DND-41 (cell line): ENCODE data around the gene RUNX1.

Experiments
- ATAC-seq: fragments of 200-7000 bp; cut with Tn5 transposase; 3 replicates; pipeline ENCODE4 v1.9.1; 2021; ENCODE audit warnings: low read depth; ENCODE audit not compliant: insufficient read depth
- DNase-seq: peaks from one replicate; pipeline ENCODE4 v3.0.0-alpha.2; 2020
- H2AFZ ChIP-seq: 2 replicates; pipeline ENCODE4 v1.6.0; 2012; ENCODE audit warnings: low read depth, low read length
- H3K27ac ChIP-seq: 2 replicates; pipeline ENCODE4 v1.5.1; 2012; ENCODE audit warnings: low read length, inconsistent platforms
- H3K27me3 ChIP-seq: fragments of 200-600 bp; sonication (generic); 2 replicates; pipeline ENCODE4 v1.6.0; 2012; ENCODE audit warnings: low read length, mild to moderate bottlenecking, inconsistent platforms; ENCODE audit not compliant: insufficient read depth, poor library complexity
- H3K36me3 ChIP-seq: 2 replicates; pipeline ENCODE4 v1.5.1; 2012; ENCODE audit warnings: low read length, inconsistent platforms; ENCODE audit not compliant: insufficient read depth
- H3K4me1 ChIP-seq: 2 replicates; pipeline ENCODE4 v1.5.1; 2012; ENCODE audit warnings: mild to moderate bottlenecking, low read length; ENCODE audit not compliant: insufficient read depth
- H3K4me2 ChIP-seq: 2 replicates; pipeline ENCODE4 v1.6.0; 2012; ENCODE audit warnings: mild to moderate bottlenecking, moderate library complexity, low read length, inconsistent platforms; ENCODE audit not compliant: insufficient read depth
- H3K4me3 ChIP-seq, 2 experiments: fragments of 200-600 bp in 1 of 2; shearing (Covaris generic) in 1 of 2; 2 replicates each; pipeline ENCODE4 v1.5.1; 2012 to 2016; ENCODE audit warnings: inconsistent platforms in 2 of 2, low read length in 2 of 2, mild to moderate bottlenecking in 2 of 2, low read depth in 1 of 2, moderate library complexity in 1 of 2
- H3K79me2 ChIP-seq: 2 replicates; pipeline ENCODE4 v1.6.0; 2012; ENCODE audit warnings: low read length, inconsistent platforms; ENCODE audit not compliant: insufficient read depth
- H3K9ac ChIP-seq: 2 replicates; pipeline ENCODE4 v1.6.0; 2012; ENCODE audit warnings: low read depth, mild to moderate bottlenecking, inconsistent platforms, low read length, moderate library complexity
- H3K9me3 ChIP-seq: 2 replicates; pipeline ENCODE4 v1.5.1; 2012; ENCODE audit warnings: low read length, moderate library complexity, mild to moderate bottlenecking, inconsistent platforms; ENCODE audit not compliant: insufficient read depth, severe bottlenecking
- H4K20me1 ChIP-seq: 2 replicates; pipeline ENCODE4 v1.6.0; 2012; ENCODE audit warnings: low read length; ENCODE audit not compliant: insufficient read depth
- EZH2 ChIP-seq: IDR thresholded peaks from 3 replicates; pipeline ENCODE4 v1.6.1; 2012; ENCODE audit warnings: borderline replicate concordance, low read depth, mild to moderate bottlenecking, moderate library complexity, low read length, inconsistent platforms; ENCODE audit not compliant: severe bottlenecking
- TF ChIP-seq, protein P1 (sequence below): IDR thresholded peaks from 2 replicates; pipeline ENCODE4 v1.5.1; 2012; ENCODE audit warnings: borderline replicate concordance, low read length, moderate library complexity, mild to moderate bottlenecking; ENCODE audit not compliant: poor library complexity, severe bottlenecking; ENCODE audit errors: extremely low read depth

Gene RUNX1

DNA sequence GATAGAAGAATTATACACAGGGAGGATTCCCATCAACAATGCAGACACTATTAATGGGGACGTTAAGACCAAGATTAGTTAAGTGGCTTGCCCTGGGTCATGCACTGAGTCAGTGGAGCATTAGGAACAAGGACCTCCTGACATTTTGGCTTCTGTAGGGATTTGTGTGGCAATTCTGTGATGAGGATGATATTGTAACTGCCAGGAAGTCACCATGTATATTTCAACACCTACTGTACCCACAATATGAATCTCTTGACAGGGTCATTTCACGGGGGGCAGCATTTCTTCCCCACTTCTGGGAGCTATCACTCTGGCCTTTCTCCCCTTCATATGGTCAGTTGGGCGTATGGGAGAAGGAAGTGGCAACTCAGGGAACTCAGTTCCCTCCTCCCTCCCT lies 134.9 kb downstream of the RUNX1 start:
- H3K9me3 ChIP-seq: no peaks in the 10 kb centered on the region
- H3K9ac ChIP-seq: no peak overlapping the region
- H2AFZ ChIP-seq: no peak overlapping the region
- peaks cover 97% of the 10 kb centered on the region for H3K79me2 ChIP-seq
- peaks cover 63% of the 10 kb centered on the region for H4K20me1 ChIP-seq
- H3K4me1 ChIP-seq: peaks cover 35% of the 10 kb centered on the region
- no peaks in the 10 kb centered on the region for H3K27me3 ChIP-seq
- no peak overlapping the region for H3K4me2 ChIP-seq
- H3K27ac ChIP-seq: 0 out of 2 replicates have a peak overlapping the region, but pooled peaks have one; percentile 20
- TF ChIP-seq EZH2: no peak
- TF ChIP-seq, protein P1, sequence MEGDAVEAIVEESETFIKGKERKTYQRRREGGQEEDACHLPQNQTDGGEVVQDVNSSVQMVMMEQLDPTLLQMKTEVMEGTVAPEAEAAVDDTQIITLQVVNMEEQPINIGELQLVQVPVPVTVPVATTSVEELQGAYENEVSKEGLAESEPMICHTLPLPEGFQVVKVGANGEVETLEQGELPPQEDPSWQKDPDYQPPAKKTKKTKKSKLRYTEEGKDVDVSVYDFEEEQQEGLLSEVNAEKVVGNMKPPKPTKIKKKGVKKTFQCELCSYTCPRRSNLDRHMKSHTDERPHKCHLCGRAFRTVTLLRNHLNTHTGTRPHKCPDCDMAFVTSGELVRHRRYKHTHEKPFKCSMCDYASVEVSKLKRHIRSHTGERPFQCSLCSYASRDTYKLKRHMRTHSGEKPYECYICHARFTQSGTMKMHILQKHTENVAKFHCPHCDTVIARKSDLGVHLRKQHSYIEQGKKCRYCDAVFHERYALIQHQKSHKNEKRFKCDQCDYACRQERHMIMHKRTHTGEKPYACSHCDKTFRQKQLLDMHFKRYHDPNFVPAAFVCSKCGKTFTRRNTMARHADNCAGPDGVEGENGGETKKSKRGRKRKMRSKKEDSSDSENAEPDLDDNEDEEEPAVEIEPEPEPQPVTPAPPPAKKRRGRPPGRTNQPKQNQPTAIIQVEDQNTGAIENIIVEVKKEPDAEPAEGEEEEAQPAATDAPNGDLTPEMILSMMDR: no peak
- no peak overlapping the region for H3K4me3 ChIP-seq
- DNase-seq (no peak), ATAC-seq (no peak)
- H3K36me3 ChIP-seq: peaks cover 70% of the 10 kb centered on the region

DNA sequence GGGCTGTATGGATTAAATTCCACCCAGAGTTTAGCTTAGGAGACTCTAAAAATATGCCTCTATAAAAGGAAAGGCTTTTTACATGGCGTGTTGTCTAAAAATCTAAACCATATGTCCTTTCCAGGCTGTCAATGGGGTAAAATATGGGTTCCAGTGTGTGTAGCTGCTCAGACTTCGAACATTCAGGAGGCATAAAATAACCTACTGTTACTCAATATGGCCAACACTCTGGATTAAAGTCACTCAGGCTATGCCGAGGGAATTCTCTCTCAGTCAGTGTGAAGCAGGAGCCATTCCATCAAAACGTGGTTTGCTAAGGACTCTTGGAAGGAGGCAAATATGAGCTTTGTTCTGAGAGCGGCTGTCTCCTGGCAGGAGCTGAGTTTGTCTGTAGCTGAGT lies 135.3 kb downstream of the RUNX1 start:
- H3K79me2 ChIP-seq: peaks cover 97% of the 10 kb centered on the region
- no peak for ATAC-seq
- TF ChIP-seq, protein P1: no peak
- TF ChIP-seq EZH2: no peak
- H3K27ac ChIP-seq: 0 out of 2 replicates have a peak overlapping the region, but pooled peaks have one; percentile 20
- H3K9me3 ChIP-seq: no peaks in the 10 kb centered on the region
- peaks cover 66% of the 10 kb centered on the region for H4K20me1 ChIP-seq
- no peak overlapping the region for H3K9ac ChIP-seq
- peaks cover 40% of the 10 kb centered on the region for H3K4me1 ChIP-seq
- H3K36me3 ChIP-seq: peaks cover 66% of the 10 kb centered on the region
- no peak overlapping the region for H3K4me3 ChIP-seq
- H2AFZ ChIP-seq: no peak overlapping the region
- DNase-seq: no peak
- no peak overlapping the region for H3K4me2 ChIP-seq
- H3K27me3 ChIP-seq: no peaks in the 10 kb centered on the region

DNA sequence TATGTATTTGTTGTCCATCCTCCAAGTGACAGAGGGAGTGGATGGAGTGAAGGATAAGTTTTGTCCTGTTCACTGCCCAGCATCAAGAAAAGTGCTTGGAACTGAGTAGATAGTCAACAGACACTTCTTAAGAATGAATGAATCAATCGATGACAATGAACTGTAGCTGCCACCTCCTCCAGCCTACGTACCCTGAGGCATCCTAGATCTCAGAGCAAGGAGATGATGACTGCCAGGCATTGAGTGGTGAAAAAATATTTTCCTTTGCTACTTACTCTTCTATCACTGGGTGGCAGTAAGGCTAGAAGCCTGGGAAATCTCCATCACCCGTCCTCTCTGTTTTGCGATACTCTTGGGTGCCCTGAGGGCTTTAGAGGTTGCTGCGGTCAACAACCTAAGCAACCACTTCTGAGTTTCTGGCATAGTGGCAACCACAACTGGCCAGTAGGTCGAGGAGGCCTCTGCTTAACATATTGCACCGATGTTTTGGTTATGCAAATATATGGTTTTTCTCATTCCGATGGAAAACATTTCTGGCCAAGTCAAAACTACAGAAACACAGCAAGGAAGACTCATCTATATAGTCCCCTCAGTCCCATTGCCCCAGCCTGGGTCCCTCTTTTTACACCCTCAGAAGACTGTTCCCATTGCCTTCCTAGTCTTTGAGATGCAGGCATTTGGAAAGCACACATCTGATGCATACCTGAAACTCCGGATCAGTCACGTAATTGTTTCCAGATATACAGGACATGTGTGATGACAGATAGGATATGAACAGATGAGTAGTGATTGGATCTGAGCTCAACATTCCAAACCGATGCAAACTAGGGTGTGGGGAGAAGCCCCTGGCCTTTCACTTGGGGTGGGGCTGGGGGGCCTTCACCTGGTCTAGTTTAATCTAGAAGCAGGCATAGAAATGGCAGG lies 136.8 kb downstream of the RUNX1 start:
- no peak overlapping the region for H3K4me2 ChIP-seq
- TF ChIP-seq, protein P1: peak; percentile 14
- no peak for TF ChIP-seq EZH2
- ATAC-seq: no peak

More for the DNA sequence above, 136.8 kb downstream of the RUNX1 start:
- Histone ChIP-seq H3K36me3 (peaks cover 60% of the 10 kb centered on the region), H3K27ac (peak overlapping the region; percentile 9), H3K9me3 (no peaks in the 10 kb centered on the region), H3K27me3 (no peaks in the 10 kb centered on the region), H3K9ac (no peak overlapping the region), H3K79me2 (peaks cover 99% of the 10 kb centered on the region), H4K20me1 (peaks cover 64% of the 10 kb centered on the region), H3K4me1 (peaks cover 55% of the 10 kb centered on the region), H3K4me3 (no peak overlapping the region), H2AFZ (no peak overlapping the region)
- DNase-seq: no peak
